HL-60 (cell line): ENCODE results near the gene SCG2.

Source experiments
- DNase-seq, 2 experiments: peaks; one replicate each; pipeline ENCODE4 v3.0.0-alpha.2; 2010 to 2020; ENCODE audit warnings: low read depth in 1 of 2, low spot score in 1 of 2
- H3K27ac ChIP-seq: fragments of 250-450 bp; sonication (Bioruptor Pico); replicated peaks from 2 replicates; pipeline ENCODE4 v1.5.1; 2020; ENCODE audit warnings: mild to moderate bottlenecking, moderate library complexity
- H3K27me3 ChIP-seq: fragments of 250-450 bp; sonication (Bioruptor Pico); 2 replicates; pipeline ENCODE4 v1.5.1; 2021; ENCODE audit warnings: mild to moderate bottlenecking, moderate library complexity; ENCODE audit not compliant: insufficient read depth, poor library complexity, severe bottlenecking
- H3K4me3 ChIP-seq: replicated peaks from 2 replicates; pipeline ENCODE4 v1.5.1; 2011; ENCODE audit warnings: mild to moderate bottlenecking, control low read depth, low read length; ENCODE audit not compliant: insufficient read depth
- GABPA ChIP-seq: IDR thresholded peaks from 2 replicates; pipeline ENCODE4 v1.6.1; 2012; ENCODE audit warnings: low read depth
- POLR2AphosphoS5 ChIP-seq: IDR thresholded peaks from 2 replicates; pipeline ENCODE4 v1.6.1; 2012; ENCODE audit warnings: low read depth
- REST ChIP-seq: IDR thresholded peaks from 2 replicates; pipeline ENCODE4 v1.6.1; 2012; ENCODE audit warnings: low read depth; ENCODE audit not compliant: insufficient replicate concordance
- SPI1 ChIP-seq: IDR thresholded peaks from 2 replicates; pipeline ENCODE4 v1.6.1; 2012; ENCODE audit warnings: low read depth, mild to moderate bottlenecking, borderline replicate concordance
- TF ChIP-seq, protein P1 (sequence below): IDR thresholded peaks from one replicate; pipeline ENCODE4 v1.5.1; 2011; ENCODE audit warnings: low read length, control low read depth, inconsistent platforms; ENCODE audit not compliant: insufficient read depth

The SCG2 gene

GRCh38 chr2:223641082-223641481 lies 38.9 kb upstream of the SCG2 start:
- no peak for DNase-seq
- H3K27me3 ChIP-seq = no peaks in the 10 kb centered on the region
- TF ChIP-seq SPI1 (no peak), GABPA (no peak), REST (no peak), POLR2AphosphoS5 (no peak)
- TF ChIP-seq, protein P1, sequence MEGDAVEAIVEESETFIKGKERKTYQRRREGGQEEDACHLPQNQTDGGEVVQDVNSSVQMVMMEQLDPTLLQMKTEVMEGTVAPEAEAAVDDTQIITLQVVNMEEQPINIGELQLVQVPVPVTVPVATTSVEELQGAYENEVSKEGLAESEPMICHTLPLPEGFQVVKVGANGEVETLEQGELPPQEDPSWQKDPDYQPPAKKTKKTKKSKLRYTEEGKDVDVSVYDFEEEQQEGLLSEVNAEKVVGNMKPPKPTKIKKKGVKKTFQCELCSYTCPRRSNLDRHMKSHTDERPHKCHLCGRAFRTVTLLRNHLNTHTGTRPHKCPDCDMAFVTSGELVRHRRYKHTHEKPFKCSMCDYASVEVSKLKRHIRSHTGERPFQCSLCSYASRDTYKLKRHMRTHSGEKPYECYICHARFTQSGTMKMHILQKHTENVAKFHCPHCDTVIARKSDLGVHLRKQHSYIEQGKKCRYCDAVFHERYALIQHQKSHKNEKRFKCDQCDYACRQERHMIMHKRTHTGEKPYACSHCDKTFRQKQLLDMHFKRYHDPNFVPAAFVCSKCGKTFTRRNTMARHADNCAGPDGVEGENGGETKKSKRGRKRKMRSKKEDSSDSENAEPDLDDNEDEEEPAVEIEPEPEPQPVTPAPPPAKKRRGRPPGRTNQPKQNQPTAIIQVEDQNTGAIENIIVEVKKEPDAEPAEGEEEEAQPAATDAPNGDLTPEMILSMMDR = no peak
- H3K27ac ChIP-seq = no peak overlapping the region
- H3K4me3 ChIP-seq = no peak overlapping the region

DNA sequence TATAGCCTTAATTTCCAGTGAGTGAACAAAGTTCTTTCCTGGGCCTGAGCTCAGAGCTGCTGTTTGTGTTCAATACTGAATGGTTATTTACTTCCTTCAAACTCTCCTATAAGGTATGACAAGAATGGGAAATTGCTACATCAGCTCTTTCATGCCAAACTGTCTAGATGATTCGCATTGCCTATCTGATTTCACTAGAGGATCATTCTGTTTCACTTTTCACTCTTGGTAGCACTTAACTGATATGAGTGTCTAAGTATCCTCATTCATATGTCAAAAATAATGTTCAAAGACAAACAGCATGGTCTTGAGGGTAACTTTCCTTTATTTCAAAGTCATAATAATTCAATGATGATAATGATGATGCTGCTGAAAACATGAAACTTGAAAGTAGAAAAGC lies 32.9 kb upstream of the SCG2 start:
- Histone ChIP-seq H3K27ac (no peak overlapping the region), H3K4me3 (no peak overlapping the region), H3K27me3 (no peaks in the 10 kb centered on the region)
- TF ChIP-seq REST (no peak), GABPA (no peak), POLR2AphosphoS5 (no peak), SPI1 (no peak)
- TF ChIP-seq, protein P1 = no peak
- no peak for DNase-seq

- DNase-seq = no peak
- TF ChIP-seq POLR2AphosphoS5 (no peak), REST (no peak), GABPA (no peak), SPI1 (no peak)
- TF ChIP-seq, protein P1 = no peak
- H3K4me3 ChIP-seq = no peak overlapping the region
- no peak overlapping the region for H3K27ac ChIP-seq
- no peaks in the 10 kb centered on the region for H3K27me3 ChIP-seq
Observed at GRCh38 chr2:223634238-223634637, 32.1 kb upstream of the SCG2 start.
